A673 (cell line): ENCODE results near the gene SERF2.

Experiments
- EZH2 ChIP-seq: fragments of 200-600 bp; sonication (generic); IDR thresholded peaks from 2 replicates; pipeline ENCODE4 v1.6.1; 2017; ENCODE audit warnings: borderline replicate concordance, low read depth, mild to moderate bottlenecking, mixed read lengths, antibody characterized with exemption, low read length; ENCODE audit not compliant: poor library complexity, severe bottlenecking
- TF ChIP-seq, protein P1 (sequence below): fragments of 300-800, 200-600 bp; sonication (generic); conservative IDR thresholded peaks from 2 replicates; pipeline ENCODE4 v1.5.1; 2017; ENCODE audit warnings: low read depth, mild to moderate bottlenecking, antibody characterized with exemption, low read length, moderate library complexity, mixed read lengths

DNA sequence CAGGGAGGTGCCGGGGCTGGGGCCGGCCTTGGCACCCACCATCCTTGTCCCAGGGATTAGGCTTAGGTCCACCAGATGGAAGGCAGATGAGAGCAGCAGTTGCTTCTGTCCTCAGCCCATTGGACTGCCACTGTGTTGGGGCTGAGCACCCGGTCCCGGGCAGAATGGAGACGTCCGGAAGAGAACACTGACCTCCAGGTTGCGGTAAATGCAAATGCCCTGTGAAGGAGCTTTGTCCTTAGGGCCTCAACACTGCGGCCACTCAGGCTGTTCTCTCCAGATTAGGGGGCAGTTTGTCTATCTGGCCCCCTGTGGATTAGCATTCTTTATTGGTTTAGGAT is 7.8 kb downstream of the SERF2 start, which contains the start of gene SERINC4:
- TF ChIP-seq, protein P1, sequence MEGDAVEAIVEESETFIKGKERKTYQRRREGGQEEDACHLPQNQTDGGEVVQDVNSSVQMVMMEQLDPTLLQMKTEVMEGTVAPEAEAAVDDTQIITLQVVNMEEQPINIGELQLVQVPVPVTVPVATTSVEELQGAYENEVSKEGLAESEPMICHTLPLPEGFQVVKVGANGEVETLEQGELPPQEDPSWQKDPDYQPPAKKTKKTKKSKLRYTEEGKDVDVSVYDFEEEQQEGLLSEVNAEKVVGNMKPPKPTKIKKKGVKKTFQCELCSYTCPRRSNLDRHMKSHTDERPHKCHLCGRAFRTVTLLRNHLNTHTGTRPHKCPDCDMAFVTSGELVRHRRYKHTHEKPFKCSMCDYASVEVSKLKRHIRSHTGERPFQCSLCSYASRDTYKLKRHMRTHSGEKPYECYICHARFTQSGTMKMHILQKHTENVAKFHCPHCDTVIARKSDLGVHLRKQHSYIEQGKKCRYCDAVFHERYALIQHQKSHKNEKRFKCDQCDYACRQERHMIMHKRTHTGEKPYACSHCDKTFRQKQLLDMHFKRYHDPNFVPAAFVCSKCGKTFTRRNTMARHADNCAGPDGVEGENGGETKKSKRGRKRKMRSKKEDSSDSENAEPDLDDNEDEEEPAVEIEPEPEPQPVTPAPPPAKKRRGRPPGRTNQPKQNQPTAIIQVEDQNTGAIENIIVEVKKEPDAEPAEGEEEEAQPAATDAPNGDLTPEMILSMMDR = no peak
- TF ChIP-seq EZH2 = no peak
